Measurements from ENCODE around the gene ADIPOR2.
"Not testable (repeated sequence)": the region's sequence is repeated elsewhere in the genome, so short reads cannot be mapped to it uniquely, and the experiment has no call there.

Gene ADIPOR2

GRCh38 chr12:1665366-1665765 lies 25.5 kb upstream of the ADIPOR2 start:
- DNase-seq (ENCODE audit: low read depth), result no peak

GRCh38 chr12:1666215-1666614 lies 24.7 kb upstream of the ADIPOR2 start:
- no peak for DNase-seq (ENCODE audit: low read depth)

- no peak for DNase-seq (ENCODE audit: low read depth)
Observed at GRCh38 chr12:1666685-1667162, 24.1 kb upstream of the ADIPOR2 start.

- no peak for DNase-seq (ENCODE audit: low read depth)
Observed at GRCh38 chr12:1668833-1669543, 21.9 kb upstream of the ADIPOR2 start.

GRCh38 chr12:1670358-1671268 lies 20.3 kb upstream of the ADIPOR2 start:
- no peak for DNase-seq (ENCODE audit: low read depth)

GRCh38 chr12:1676043-1676442 lies 14.8 kb upstream of the ADIPOR2 start:
- no peak for DNase-seq (ENCODE audit: low read depth)

GRCh38 chr12:1680804-1681492 lies 9.9 kb upstream of the ADIPOR2 start:
- peak; percentile 33 for DNase-seq (ENCODE audit: low read depth)

GRCh38 chr12:1681493-1681807 lies 9.4 kb upstream of the ADIPOR2 start:
- no peak for DNase-seq (ENCODE audit: low read depth)

- DNase-seq (ENCODE audit: low read depth), result no peak
Observed at GRCh38 chr12:1688086-1688710, 2.7 kb upstream of the ADIPOR2 start.

GRCh38 chr12:1691123-1692007 lies 495 bp downstream of the ADIPOR2 start:
- DNase-seq (ENCODE audit: low read depth), result peak; percentile 47

GRCh38 chr12:1692226-1692625 lies 1.4 kb downstream of the ADIPOR2 start:
- DNase-seq (ENCODE audit: low read depth), result no peak

GRCh38 chr12:1692895-1693610 lies 2.2 kb downstream of the ADIPOR2 start:
- no peak for DNase-seq (ENCODE audit: low read depth)

GRCh38 chr12:1695097-1695496 lies 4.2 kb downstream of the ADIPOR2 start:
- not testable (repeated sequence) for DNase-seq (ENCODE audit: low read depth)

- DNase-seq (ENCODE audit: low read depth), result peak; percentile 54
Observed at GRCh38 chr12:1695886-1696670, 5.2 kb downstream of the ADIPOR2 start.

- DNase-seq (ENCODE audit: low read depth), result no peak
Observed at GRCh38 chr12:1696800-1697199, 5.9 kb downstream of the ADIPOR2 start.

GRCh38 chr12:1697271-1697670 lies 6.4 kb downstream of the ADIPOR2 start:
- no peak for DNase-seq (ENCODE audit: low read depth)

GRCh38 chr12:1698720-1699119 lies 7.8 kb downstream of the ADIPOR2 start:
- DNase-seq (ENCODE audit: low read depth), result no peak

GRCh38 chr12:1702713-1703112 lies 11.8 kb downstream of the ADIPOR2 start:
- no peak for DNase-seq (ENCODE audit: low read depth)
